Heart left ventricle (tissue), 13 donors: Measurements from ENCODE around the gene NEURL2.

Experiments
- CTCF ChIP-seq, 12 donors: fragments of 200-600 bp; sonication (generic) in 4 of 12; IDR thresholded peaks; one replicate each; pipeline versions ENCODE4 v1.5.0 to v1.8.0; 2018 to 2022; ENCODE audit warnings: antibody characterized with exemption in 12 of 12, mild to moderate bottlenecking in 5 of 12
- POLR2A ChIP-seq, 2 donors: fragments of 450-650 bp; IDR thresholded peaks; one replicate each; pipeline ENCODE4 v1.6.1; 2017; ENCODE audit warnings: antibody characterized with exemption in 2 of 2, mild to moderate bottlenecking in 2 of 2, moderate library complexity in 2 of 2
- donor health status: ischemic (EF 13 %, LVEDD 7.1; RV severe dilation, severe dysfunction).
- donor health status: DM: no; HTN: yes; CAD: no.
- donor health status: DM: no; HTN: no; CAD: no.
- donor health status: ischemic (EF 25% LVEDD 6.9; RV normal size, moderate dysfunction).
- donor health status: ischemic (EF 25% LVEDD 5.7; RV mildly dilated, moderate dysfunction).
- donor health status: ischemic (EF 35%, LVEDD 5.7; RV mildly dilated, moderate dysfunction).
- donor health status: nonischemic (EF 11% LVEDD 7.7; RV severe dilation, severe dysfunction).
- donor health status: DM: yes; HTN: yes; CAD: no.
- donor health status: PGD.
- donor health status: ischemic (EF 29% LVEDD 5.4; RV normal size, mild dysfunction).
- donor health status: nonischemic (EF 23%, LVEDD 6.1; RV moderate dilation, normal function).

GRCh38 chr20:45926731-45927070, 35.7 kb upstream of the NEURL2 start:
- no peak for TF ChIP-seq CTCF (IDR thresholded peaks at IDR 0.05)
- TF ChIP-seq POLR2A (IDR thresholded peaks at IDR 0.05) = no peak
